ENCODE results near the gene PCGF5.

DNA sequence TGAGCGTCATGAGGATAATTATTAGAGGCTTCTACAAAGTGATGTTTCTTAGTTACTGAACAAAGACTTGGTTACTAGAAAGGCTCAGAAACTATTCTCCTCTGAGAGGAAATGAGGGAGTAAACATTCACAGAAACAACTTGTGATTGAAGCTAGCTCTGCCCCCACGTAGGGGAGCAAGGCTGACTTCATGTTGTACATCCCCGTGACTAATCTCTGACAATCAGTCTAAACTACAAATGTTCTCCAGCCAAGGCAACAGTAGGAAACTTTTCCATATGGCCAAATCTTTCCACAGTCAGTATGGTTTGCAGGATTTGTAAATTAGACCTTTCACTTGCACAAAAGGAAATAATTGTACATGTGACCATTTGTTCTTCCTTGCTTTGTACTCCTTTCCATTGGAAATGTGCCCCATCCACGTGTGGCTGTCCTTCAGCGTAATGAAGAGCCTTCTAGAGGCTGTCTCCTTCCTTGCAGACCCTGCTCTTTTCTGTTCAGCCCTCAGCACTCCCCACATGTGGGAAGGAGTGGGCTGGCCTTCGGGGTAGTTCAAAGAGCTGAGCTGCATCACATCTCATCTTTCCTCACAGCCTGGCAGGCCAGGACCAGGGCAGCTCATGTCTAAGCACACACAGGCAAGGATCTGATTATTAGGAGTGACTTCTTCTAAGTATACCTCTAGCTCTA, 93.5 kb downstream of the PCGF5 start:
- TF ChIP-seq, protein P1, sequence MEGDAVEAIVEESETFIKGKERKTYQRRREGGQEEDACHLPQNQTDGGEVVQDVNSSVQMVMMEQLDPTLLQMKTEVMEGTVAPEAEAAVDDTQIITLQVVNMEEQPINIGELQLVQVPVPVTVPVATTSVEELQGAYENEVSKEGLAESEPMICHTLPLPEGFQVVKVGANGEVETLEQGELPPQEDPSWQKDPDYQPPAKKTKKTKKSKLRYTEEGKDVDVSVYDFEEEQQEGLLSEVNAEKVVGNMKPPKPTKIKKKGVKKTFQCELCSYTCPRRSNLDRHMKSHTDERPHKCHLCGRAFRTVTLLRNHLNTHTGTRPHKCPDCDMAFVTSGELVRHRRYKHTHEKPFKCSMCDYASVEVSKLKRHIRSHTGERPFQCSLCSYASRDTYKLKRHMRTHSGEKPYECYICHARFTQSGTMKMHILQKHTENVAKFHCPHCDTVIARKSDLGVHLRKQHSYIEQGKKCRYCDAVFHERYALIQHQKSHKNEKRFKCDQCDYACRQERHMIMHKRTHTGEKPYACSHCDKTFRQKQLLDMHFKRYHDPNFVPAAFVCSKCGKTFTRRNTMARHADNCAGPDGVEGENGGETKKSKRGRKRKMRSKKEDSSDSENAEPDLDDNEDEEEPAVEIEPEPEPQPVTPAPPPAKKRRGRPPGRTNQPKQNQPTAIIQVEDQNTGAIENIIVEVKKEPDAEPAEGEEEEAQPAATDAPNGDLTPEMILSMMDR (IDR thresholded peaks at IDR 0.05) = no peak
- TF ChIP-seq POLR2A (IDR thresholded peaks at IDR 0.05) = no peak

Measured in adrenal gland (tissue), 5 donors.